NCI-H1105 (cell line): ENCODE results near the gene OPN1SW.

Experiments
- DNase-seq: peaks from one replicate; lab custom pipeline; 2025; lab: John Stamatoyannopoulos, UW

The OPN1SW gene

GRCh38 chr7:128775744-128776474, at the start of gene OPN1SW:
TSS of gene OPN1SW (minus strand) at chr7:128775794. CDS start at chr7:128775781, 13 bp downstream.
- DNase-seq: no peak

GRCh38 chr7:128821724-128822123, 46.1 kb upstream of the OPN1SW start:
- no peak for DNase-seq

GRCh38 chr7:128818694-128819093, 43.1 kb upstream of the OPN1SW start:
- DNase-seq: no peak

GRCh38 chr7:128815289-128815942, 39.8 kb upstream of the OPN1SW start:
- DNase-seq: no peak

- DNase-seq: no peak
Measured at GRCh38 chr7:128814499-128814898, 38.9 kb upstream of the OPN1SW start.

- DNase-seq: no peak
Measured at GRCh38 chr7:128812514-128813168, 37.0 kb upstream of the OPN1SW start.

GRCh38 chr7:128811631-128812430, 36.2 kb upstream of the OPN1SW start:
- DNase-seq: no peak

GRCh38 chr7:128810997-128811396, 35.4 kb upstream of the OPN1SW start:
- DNase-seq: no peak

- no peak for DNase-seq
Measured at GRCh38 chr7:128810473-128810872, 34.9 kb upstream of the OPN1SW start.

GRCh38 chr7:128809363-128809762, 33.8 kb upstream of the OPN1SW start:
- DNase-seq: no peak

- DNase-seq: no peak
Measured at GRCh38 chr7:128807191-128807590, 31.6 kb upstream of the OPN1SW start.

- DNase-seq: no peak
Measured at GRCh38 chr7:128805225-128805624, 29.6 kb upstream of the OPN1SW start.

GRCh38 chr7:128804484-128804883, 28.9 kb upstream of the OPN1SW start:
- DNase-seq: no peak

GRCh38 chr7:128801667-128802418, 26.2 kb upstream of the OPN1SW start:
- no peak for DNase-seq

GRCh38 chr7:128801003-128801402, 25.4 kb upstream of the OPN1SW start:
- DNase-seq: no peak

- DNase-seq: no peak
Measured at GRCh38 chr7:128800567-128800966, 25.0 kb upstream of the OPN1SW start.

GRCh38 chr7:128799451-128799850, 23.9 kb upstream of the OPN1SW start:
- DNase-seq: no peak

GRCh38 chr7:128796327-128796726, 20.7 kb upstream of the OPN1SW start:
- no peak for DNase-seq

GRCh38 chr7:128795129-128795528, 19.5 kb upstream of the OPN1SW start:
- no peak for DNase-seq

- DNase-seq: no peak
Measured at GRCh38 chr7:128794436-128794835, 18.8 kb upstream of the OPN1SW start.

- no peak for DNase-seq
Measured at GRCh38 chr7:128794020-128794419, 18.4 kb upstream of the OPN1SW start.

GRCh38 chr7:128793181-128793547, 17.6 kb upstream of the OPN1SW start:
- no peak for DNase-seq
